PC-3 (cell line): ENCODE results near the gene YARS2.

Experiments
- CTCF ChIP-seq: fragments of 300-600 bp; sonication (generic); conservative IDR thresholded peaks from 2 replicates; pipeline ENCODE4 v1.5.1; 2017; ENCODE audit warnings: antibody characterized with exemption, low read depth, mild to moderate bottlenecking, low read length
- EZH2 ChIP-seq: fragments of 300-600 bp; sonication (generic); IDR thresholded peaks from one replicate; pipeline ENCODE4 v1.6.1; 2017; ENCODE audit warnings: antibody characterized with exemption, mild to moderate bottlenecking, low read length; ENCODE audit not compliant: unreplicated experiment
- EZH2phosphoT487 ChIP-seq: fragments of 300-600 bp; sonication (generic); IDR thresholded peaks from 2 replicates; pipeline ENCODE4 v1.6.1; 2018; ENCODE audit warnings: mild to moderate bottlenecking, antibody characterized with exemption, low read length, borderline replicate concordance

GRCh38 chr12:32726286-32726685, 29.4 kb downstream of the YARS2 start:
- no peak for TF ChIP-seq CTCF
- no peak for TF ChIP-seq EZH2
- no peak for TF ChIP-seq EZH2phosphoT487
